GM12875 (cell line): Measurements from ENCODE around the gene PFN3.

Experiments used
- H3K4me3 ChIP-seq: one replicate; pipeline ENCODE4 v1.5.1; 2011; ENCODE audit warnings: low read depth, low read length, control low read depth
- CTCF ChIP-seq: IDR thresholded peaks from 2 replicates; pipeline ENCODE4 v1.5.1; 2011; ENCODE audit warnings: low read depth, mild to moderate bottlenecking, control low read depth, inconsistent platforms, low read length, moderate library complexity, borderline replicate concordance; ENCODE audit not compliant: insufficient read depth

PFN3 gene

GRCh38 chr5:177434942-177435738 lies 34.7 kb upstream of the PFN3 start:
- H3K4me3 ChIP-seq = no peak overlapping the region
- TF ChIP-seq CTCF = no peak

- no peak overlapping the region for H3K4me3 ChIP-seq
- TF ChIP-seq CTCF = no peak
Observed at GRCh38 chr5:177434437-177434836, 34.0 kb upstream of the PFN3 start.

- no peak overlapping the region for H3K4me3 ChIP-seq
- no peak for TF ChIP-seq CTCF
Observed at GRCh38 chr5:177433658-177434217, 33.3 kb upstream of the PFN3 start.

- H3K4me3 ChIP-seq = no peak overlapping the region
- TF ChIP-seq CTCF = no peak
Observed at GRCh38 chr5:177432839-177433657, 32.6 kb upstream of the PFN3 start.

- TF ChIP-seq CTCF = no peak
- no peak overlapping the region for H3K4me3 ChIP-seq
Observed at GRCh38 chr5:177432143-177432838, 31.8 kb upstream of the PFN3 start.

- H3K4me3 ChIP-seq = peak overlapping the region; percentile 3
- no peak for TF ChIP-seq CTCF
Observed at GRCh38 chr5:177431317-177432142, 31.1 kb upstream of the PFN3 start.
